Measurements from ENCODE around the gene INTS1.

Gene INTS1

GRCh38 chr7:1509226-1509625, 5.0 kb upstream of the INTS1 start:
- H3K27ac ChIP-seq: no peak overlapping the region
- no peak for DNase-seq (ENCODE audit: low read depth, low spot score)

GRCh38 chr7:1508277-1508758, 4.1 kb upstream of the INTS1 start:
- DNase-seq (ENCODE audit: low read depth, low spot score): no peak
- no peak overlapping the region for H3K27ac ChIP-seq

GRCh38 chr7:1505731-1506550, 1.8 kb upstream of the INTS1 start:
- no peak overlapping the region for H3K27ac ChIP-seq
- DNase-seq (ENCODE audit: low read depth, low spot score): no peak

GRCh38 chr7:1503390-1503789, 799 bp downstream of the INTS1 start:
- no peak for DNase-seq (ENCODE audit: low read depth, low spot score)
- H3K27ac ChIP-seq: no peak overlapping the region

GRCh38 chr7:1502845-1503244, 1.3 kb downstream of the INTS1 start:
- DNase-seq (ENCODE audit: low read depth, low spot score): no peak
- no peak overlapping the region for H3K27ac ChIP-seq

- H3K27ac ChIP-seq: no peak overlapping the region
- DNase-seq (ENCODE audit: low read depth, low spot score): no peak
Observed at GRCh38 chr7:1501487-1502270, 2.5 kb downstream of the INTS1 start.

- no peak for DNase-seq (ENCODE audit: low read depth, low spot score)
- no peak overlapping the region for H3K27ac ChIP-seq
Observed at GRCh38 chr7:1500064-1500807, 4.0 kb downstream of the INTS1 start.

- no peak overlapping the region for H3K27ac ChIP-seq
- DNase-seq (ENCODE audit: low read depth, low spot score): no peak
Observed at GRCh38 chr7:1499367-1500029, 4.7 kb downstream of the INTS1 start.

- no peak overlapping the region for H3K27ac ChIP-seq
- no peak for DNase-seq (ENCODE audit: low read depth, low spot score)
Observed at GRCh38 chr7:1498370-1499305, 5.6 kb downstream of the INTS1 start.

GRCh38 chr7:1497293-1497927, 6.8 kb downstream of the INTS1 start:
- no peak for DNase-seq (ENCODE audit: low read depth, low spot score)
- H3K27ac ChIP-seq: no peak overlapping the region

- no peak overlapping the region for H3K27ac ChIP-seq
- DNase-seq (ENCODE audit: low read depth, low spot score): no peak
Observed at GRCh38 chr7:1496531-1497292, 7.5 kb downstream of the INTS1 start.

GRCh38 chr7:1495564-1496242, 8.5 kb downstream of the INTS1 start:
- DNase-seq (ENCODE audit: low read depth, low spot score): no peak
- no peak overlapping the region for H3K27ac ChIP-seq

GRCh38 chr7:1494866-1495563, 9.2 kb downstream of the INTS1 start:
- DNase-seq (ENCODE audit: low read depth, low spot score): no peak
- H3K27ac ChIP-seq: no peak overlapping the region

GRCh38 chr7:1494447-1494846, 9.7 kb downstream of the INTS1 start:
- no peak for DNase-seq (ENCODE audit: low read depth, low spot score)
- no peak overlapping the region for H3K27ac ChIP-seq

- no peak overlapping the region for H3K27ac ChIP-seq
- DNase-seq (ENCODE audit: low read depth, low spot score): no peak
Observed at GRCh38 chr7:1493571-1493970, 10.6 kb downstream of the INTS1 start.

GRCh38 chr7:1493129-1493528, 11.1 kb downstream of the INTS1 start:
- DNase-seq (ENCODE audit: low read depth, low spot score): no peak
- no peak overlapping the region for H3K27ac ChIP-seq

GRCh38 chr7:1492640-1493039, 11.5 kb downstream of the INTS1 start:
- H3K27ac ChIP-seq: no peak overlapping the region
- DNase-seq (ENCODE audit: low read depth, low spot score): no peak

Measured in epithelial cell of prostate (primary cell).